Transverse colon (tissue), 4 donors: ENCODE results near the gene CD226. TPM values are rescaled to one million over a fixed set of nuclear protein-coding genes. Genes with fewer than 3 reads are reported as not detected.

Experiments
- DNase-seq: peaks from one replicate; pipeline ENCODE4 v3.0.0-alpha.2; 2019
- H3K27ac ChIP-seq, 4 donors: fragments of 200-600 bp; sonication (generic); 2 replicates each; pipeline ENCODE4 v1.5.1; 2016 to 2018; ENCODE audit warnings: inconsistent platforms in 4 of 4
- H3K27me3 ChIP-seq: fragments of 200-600 bp; sonication (generic); 2 replicates; pipeline ENCODE4 v1.5.1; 2017; ENCODE audit warnings: inconsistent platforms
- H3K36me3 ChIP-seq, 4 donors: fragments of 200-600 bp; sonication (generic); 2 replicates each; pipeline ENCODE4 v1.5.1; 2017 to 2019; ENCODE audit warnings: inconsistent platforms in 4 of 4
- H3K4me1 ChIP-seq, 4 donors: fragments of 200-600 bp; sonication (generic); 2 replicates each; pipeline ENCODE4 v1.5.1; 2017 to 2020; ENCODE audit warnings: inconsistent platforms in 4 of 4
- H3K4me3 ChIP-seq, 4 donors: fragments of 200-600 bp; sonication (generic); 1 replicate in 1 of 4; 2 replicates in 3 of 4; pipeline versions ENCODE4 v1.5.1 to v1.6.1; 2017 to 2019; ENCODE audit warnings: inconsistent platforms in 4 of 4
- H3K9me3 ChIP-seq, 2 donors: fragments of 200-600 bp; sonication (generic); 2 replicates each; pipeline ENCODE4 v1.5.1; 2017 to 2019; ENCODE audit warnings: inconsistent platforms in 2 of 2
- EP300 ChIP-seq: sonication (generic); formaldehyde crosslinking; IDR thresholded peaks from one replicate; pipeline ENCODE4 v1.6.1; 2017; ENCODE audit warnings: antibody characterized with exemption, low read depth
- POLR2A ChIP-seq: fragments of 450-650 bp; IDR thresholded peaks from one replicate; pipeline ENCODE4 v1.6.1; 2016; ENCODE audit warnings: antibody characterized with exemption, mild to moderate bottlenecking, moderate library complexity
- POLR2AphosphoS5 ChIP-seq, 3 donors: sonication (generic); formaldehyde crosslinking; IDR thresholded peaks; one replicate each; pipeline ENCODE4 v1.6.1; 2016; ENCODE audit warnings: antibody characterized with exemption in 3 of 3
- WGBS, 2 donors: methylation state at CpG; one replicate each; pipeline ENCODE4 v1.1.5; 2018; ENCODE audit warnings: low coverage in 1 of 2; 5-methylcytosine and 5-hydroxymethylcytosine counted together
- in situ Hi-C, 4 donors: fragments of 200-750 bp; cut with MboI; loops; one replicate each; pipeline versions ENCODE4 v1.15.0 to v1.15.1; 2017; ENCODE audit warnings: low sequenced_read_pairs in 3 of 4, low pct_ligation_motif_present in 1 of 4, low pct_unique_long_range_greater_than_20kb in 1 of 4
- intact Hi-C: fragments of 100-400 bp; cut with DNase I; formaldehyde crosslinking; loops from one replicate; pipeline ENCODE4 v1.15.1; 2023; ENCODE audit warnings: low total_unique reads
- total RNA-seq, 4 donors: library from RNA; depleted of rRNA; stranded (reverse); fragments of >200 nt; gene quantifications; one replicate each; pipeline ENCODE4 v1.1.0, GENCODE V29; 2016
- TF ChIP-seq, protein P1 (sequence below), 5 experiments: fragments of 200-600 bp in 3 of 5; fragments of 450-650 bp in 2 of 5; sonication (generic) in 3 of 5; IDR thresholded peaks; 1 replicate in 2 of 5; 2 replicates in 3 of 5; pipeline ENCODE4 v1.5.1; 2016 to 2017; ENCODE audit warnings: antibody characterized with exemption in 5 of 5, inconsistent platforms in 3 of 5, mild to moderate bottlenecking in 2 of 5, moderate library complexity in 1 of 5

The CD226 gene
- total RNA-seq, 4 donors from 2014 or later: 0.96 to 16.8 (median 4.0) TPM

GRCh38 chr18:69974365-69974764 lies 26.7 kb upstream of the CD226 start:
- Histone ChIP-seq H3K9me3 (peaks cover 0 to 4% of the 10 kb centered on the region in 2 donors), H3K4me3 (no peak overlapping the region), H3K27ac (no peak overlapping the region), H3K27me3 (no peaks in the 10 kb centered on the region), H3K36me3 (no peaks in the 10 kb centered on the region), H3K4me1 (no peaks in the 10 kb centered on the region)
- WGBS, 2 donors: 100% methylated on average over 1 of the region's 1 CpG; no CpG with 5 or more reads in 1 of the 2 donors
- in situ Hi-C loops: no loop called here
- intact Hi-C loops: no loop called here
- DNase-seq: no peak
- TF ChIP-seq POLR2AphosphoS5 (IDR thresholded peaks at IDR 0.05): no peak

- TF ChIP-seq POLR2A (no peak), EP300 (no peak), POLR2AphosphoS5 (IDR thresholded peaks at IDR 0.05) (no peak)
- TF ChIP-seq, protein P1, sequence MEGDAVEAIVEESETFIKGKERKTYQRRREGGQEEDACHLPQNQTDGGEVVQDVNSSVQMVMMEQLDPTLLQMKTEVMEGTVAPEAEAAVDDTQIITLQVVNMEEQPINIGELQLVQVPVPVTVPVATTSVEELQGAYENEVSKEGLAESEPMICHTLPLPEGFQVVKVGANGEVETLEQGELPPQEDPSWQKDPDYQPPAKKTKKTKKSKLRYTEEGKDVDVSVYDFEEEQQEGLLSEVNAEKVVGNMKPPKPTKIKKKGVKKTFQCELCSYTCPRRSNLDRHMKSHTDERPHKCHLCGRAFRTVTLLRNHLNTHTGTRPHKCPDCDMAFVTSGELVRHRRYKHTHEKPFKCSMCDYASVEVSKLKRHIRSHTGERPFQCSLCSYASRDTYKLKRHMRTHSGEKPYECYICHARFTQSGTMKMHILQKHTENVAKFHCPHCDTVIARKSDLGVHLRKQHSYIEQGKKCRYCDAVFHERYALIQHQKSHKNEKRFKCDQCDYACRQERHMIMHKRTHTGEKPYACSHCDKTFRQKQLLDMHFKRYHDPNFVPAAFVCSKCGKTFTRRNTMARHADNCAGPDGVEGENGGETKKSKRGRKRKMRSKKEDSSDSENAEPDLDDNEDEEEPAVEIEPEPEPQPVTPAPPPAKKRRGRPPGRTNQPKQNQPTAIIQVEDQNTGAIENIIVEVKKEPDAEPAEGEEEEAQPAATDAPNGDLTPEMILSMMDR (IDR thresholded peaks at IDR 0.05): no peak
- H3K4me1 ChIP-seq: no peaks in the 10 kb centered on the region
- in situ Hi-C loops: no loop called here
These were observed 21.8 kb upstream of the CD226 start for GRCh38 chr18:69969491-69969890.

GRCh38 chr18:69968039-69968438 lies 20.4 kb upstream of the CD226 start:
- Histone ChIP-seq H3K4me1 (no peaks in the 10 kb centered on the region), H3K27ac (no peak overlapping the region), H3K36me3 (no peaks in the 10 kb centered on the region), H3K4me3 (no peak overlapping the region), H3K27me3 (no peaks in the 10 kb centered on the region), H3K9me3 (peaks cover 0 to 4% of the 10 kb centered on the region in 2 donors)
- no peak for DNase-seq
- in situ Hi-C loops (no loop called here), intact Hi-C loops (no loop called here)
- 86% methylated on average over 8 of the region's 8 CpGs; no CpG with 5 or more reads in 1 of the 2 donors for WGBS, 2 donors
- no peak for TF ChIP-seq POLR2A
- no peak for TF ChIP-seq EP300

More at GRCh38 chr18:69969491-69969890, 21.8 kb upstream of the CD226 start:
- no peaks in the 10 kb centered on the region for H3K36me3 ChIP-seq
- peaks cover 0 to 4% of the 10 kb centered on the region in 2 donors for H3K9me3 ChIP-seq
- no peaks in the 10 kb centered on the region for H3K27me3 ChIP-seq
- 73 to 86% methylated on average over 2 of the region's 2 CpGs for WGBS, 2 donors
- no peak for DNase-seq
- intact Hi-C loops: no loop called here
- H3K4me3 ChIP-seq: no peak overlapping the region
- no peak overlapping the region for H3K27ac ChIP-seq

DNA sequence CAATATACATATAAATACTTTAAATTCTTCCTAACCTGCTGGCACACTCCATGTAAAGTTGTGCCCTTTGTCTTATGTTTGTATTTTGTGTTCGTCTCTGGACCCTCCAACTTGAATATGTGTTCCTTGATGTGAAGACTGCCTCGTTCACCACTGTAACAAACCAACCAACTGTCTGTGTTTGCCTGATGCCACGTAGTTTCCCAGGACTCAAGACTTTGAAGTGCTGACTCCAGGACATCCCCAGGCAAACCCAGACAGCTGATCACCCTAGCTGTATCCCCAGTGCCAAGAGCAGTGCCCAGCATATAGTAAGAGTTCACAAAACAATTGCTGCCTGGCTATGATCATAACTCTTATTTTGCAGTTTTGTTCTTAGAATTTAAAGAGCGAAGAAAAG lies 15.5 kb upstream of the CD226 start:
- Histone ChIP-seq H3K4me1 (no peaks in the 10 kb centered on the region), H3K36me3 (no peaks in the 10 kb centered on the region), H3K4me3 (no peak overlapping the region), H3K27ac (no peak overlapping the region), H3K27me3 (no peaks in the 10 kb centered on the region), H3K9me3 (no peaks in the 10 kb centered on the region)
- intact Hi-C loops (no loop called here), in situ Hi-C loops (no loop called here)
- DNase-seq: no peak
- WGBS, 2 donors: 92 to 95% methylated on average over 3 to 4 of the region's 4 CpGs
- TF ChIP-seq EP300: no peak
- no peak for TF ChIP-seq POLR2AphosphoS5 (IDR thresholded peaks at IDR 0.05)
- TF ChIP-seq POLR2A: no peak
- TF ChIP-seq, protein P1 (IDR thresholded peaks at IDR 0.05): no peak

DNA sequence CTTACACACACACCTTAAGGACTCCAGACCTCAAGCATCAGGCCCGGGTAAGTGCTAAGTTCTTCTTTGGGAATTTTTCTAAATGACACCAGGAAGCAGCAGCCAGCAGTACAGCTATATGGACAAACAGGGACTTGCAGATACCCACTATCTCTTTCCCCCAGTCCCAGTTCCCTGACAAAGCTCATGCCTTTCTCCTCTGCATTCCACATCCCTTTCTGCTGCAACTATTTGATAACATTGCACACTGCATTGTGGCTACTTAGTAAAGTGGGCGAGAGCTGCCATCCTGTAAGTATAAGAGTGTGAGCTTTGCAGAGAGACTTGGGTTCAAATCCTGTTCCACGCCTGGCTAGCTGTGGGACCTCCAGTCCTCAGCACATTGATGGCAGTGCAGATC lies 14.0 kb upstream of the CD226 start:
- no peak for DNase-seq
- intact Hi-C loops: no loop called here
- no peaks in the 10 kb centered on the region for H3K27me3 ChIP-seq
- in situ Hi-C loops: no loop called here
- TF ChIP-seq, protein P1 (IDR thresholded peaks at IDR 0.05): no peak
- TF ChIP-seq EP300 (no peak), POLR2A (no peak), POLR2AphosphoS5 (IDR thresholded peaks at IDR 0.05) (no peak)
- H3K4me3 ChIP-seq: no peak overlapping the region
- no peaks in the 10 kb centered on the region for H3K4me1 ChIP-seq
- H3K27ac ChIP-seq: no peak overlapping the region
- H3K9me3 ChIP-seq: no peaks in the 10 kb centered on the region
- WGBS, 2 donors: 96 to 100% methylated on average over 2 to 3 of the region's 3 CpGs
- H3K36me3 ChIP-seq: no peaks in the 10 kb centered on the region
